HG03354 (cell line): ENCODE measurements around the gene HOXD4.

Source experiments
- ATAC-seq: cut with Tn5 transposase; IDR thresholded peaks from one replicate; pipeline ENCODE4 v1.9.1; 2021; ENCODE audit warnings: mild to moderate bottlenecking; ENCODE audit not compliant: unreplicated experiment, poor library complexity, severe bottlenecking

The HOXD4 gene

DNA sequence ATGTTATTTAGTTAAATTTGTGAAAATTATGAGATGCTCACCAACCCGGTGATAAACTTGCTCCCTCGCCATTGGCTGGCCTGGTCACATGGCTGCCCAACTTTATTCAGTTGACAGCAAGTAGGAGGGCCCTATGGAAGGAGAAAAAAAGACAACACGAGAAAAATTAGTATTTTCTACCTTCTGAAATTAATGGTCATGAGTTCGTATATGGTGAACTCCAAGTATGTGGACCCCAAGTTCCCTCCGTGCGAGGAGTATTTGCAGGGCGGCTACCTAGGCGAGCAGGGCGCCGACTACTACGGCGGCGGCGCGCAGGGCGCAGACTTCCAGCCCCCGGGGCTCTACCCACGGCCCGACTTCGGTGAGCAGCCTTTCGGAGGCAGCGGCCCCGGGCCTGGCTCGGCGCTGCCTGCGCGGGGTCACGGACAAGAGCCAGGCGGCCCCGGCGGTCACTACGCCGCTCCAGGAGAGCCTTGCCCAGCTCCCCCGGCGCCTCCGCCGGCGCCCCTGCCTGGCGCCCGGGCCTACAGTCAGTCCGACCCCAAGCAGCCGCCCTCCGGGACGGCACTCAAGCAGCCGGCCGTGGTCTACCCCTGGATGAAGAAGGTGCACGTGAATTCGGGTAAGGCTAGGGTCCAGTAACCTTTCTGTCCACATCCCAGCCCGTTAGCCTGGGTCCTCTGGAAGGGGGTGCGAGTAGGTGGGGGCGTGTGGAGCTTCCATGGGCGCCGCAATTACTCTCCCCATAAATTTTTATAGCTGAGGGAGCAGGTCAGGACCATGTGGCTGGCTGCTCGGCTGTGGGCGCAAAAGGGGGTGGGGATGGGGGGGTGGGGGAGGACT is at the start of gene HOXD4:
HOXD4 (plus strand) TSS at position 109 of the 846 bp plus-strand sequence; CDS start at position 193, 84 bp downstream.
- ATAC-seq, result no peak

- no peak for ATAC-seq
Measured at GRCh38 chr2:176101842-176102241, 49.5 kb upstream of the HOXD4 start.

DNA sequence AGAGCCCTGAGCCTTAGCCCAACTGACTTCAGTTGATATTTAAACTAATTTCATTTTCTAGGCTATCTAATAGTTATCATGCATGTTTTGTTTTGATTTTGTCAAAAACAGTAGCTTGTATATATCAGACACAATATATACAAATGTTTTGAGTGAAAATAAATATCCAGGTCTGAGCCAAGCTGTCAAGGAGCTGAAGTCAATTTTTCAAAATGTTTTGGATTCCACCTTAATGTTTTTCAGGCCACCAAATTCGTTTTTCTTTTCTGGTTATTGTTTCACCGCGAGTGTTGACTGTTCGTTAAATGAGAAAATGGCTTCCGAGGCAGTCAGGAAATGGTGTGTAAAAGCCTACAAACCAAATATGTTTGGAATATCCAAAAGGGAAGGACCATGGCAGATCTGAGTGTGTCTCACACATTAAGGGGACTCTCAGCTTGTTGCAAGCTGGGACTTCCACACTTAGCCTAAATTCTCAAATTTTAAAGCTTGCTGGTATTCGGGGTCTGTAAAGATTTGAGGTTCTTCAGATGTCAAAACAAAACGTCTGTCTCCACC is 49.0 kb upstream of the HOXD4 start:
- no peak for ATAC-seq

DNA sequence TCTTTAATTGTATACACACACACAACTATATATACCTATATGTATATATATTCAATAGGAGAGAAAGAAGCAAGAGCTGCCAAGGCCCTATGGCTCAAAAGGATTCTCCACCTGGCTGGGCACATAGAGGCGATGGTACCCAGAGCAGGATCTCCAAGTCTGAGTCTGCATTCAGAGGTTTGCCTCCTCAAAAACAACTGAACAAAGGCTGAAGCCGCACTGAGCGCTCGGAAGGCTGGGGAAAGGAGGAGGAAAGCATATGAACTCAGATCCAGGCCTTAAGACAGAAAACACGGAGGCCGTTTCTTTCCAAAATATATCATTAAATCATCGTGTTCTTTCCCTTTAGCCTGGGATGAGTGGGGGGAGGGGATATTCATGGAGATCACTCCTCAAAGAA is 48.2 kb upstream of the HOXD4 start:
- no peak for ATAC-seq

DNA sequence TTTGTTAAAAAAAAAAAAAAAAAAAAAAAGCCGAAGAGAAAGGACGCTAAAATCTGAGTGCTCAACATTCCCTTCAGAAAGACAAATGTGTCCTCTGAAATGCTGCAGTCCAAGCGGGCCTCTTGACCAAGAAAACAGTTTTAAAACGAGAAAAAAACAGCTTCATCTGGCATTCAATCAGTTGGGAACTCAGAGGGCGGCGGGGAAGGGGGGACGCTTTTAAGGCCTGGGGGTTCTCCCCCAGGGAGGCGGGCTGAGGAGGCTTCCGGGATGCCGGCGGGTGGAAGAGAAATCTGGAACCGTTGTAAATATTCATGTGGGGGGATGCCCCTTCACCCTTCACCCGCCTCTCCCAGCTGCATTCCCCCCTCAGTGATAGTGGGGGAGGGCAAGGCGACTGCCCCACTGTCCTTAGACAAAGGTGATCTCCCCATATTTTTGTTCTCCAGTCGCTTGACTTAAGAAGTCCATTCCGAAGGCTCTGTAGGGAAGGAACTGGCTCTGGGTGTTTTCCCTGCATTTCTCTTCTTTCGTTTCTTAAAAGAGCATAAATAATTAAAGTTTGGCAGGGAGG is 47.5 kb upstream of the HOXD4 start:
- no peak for ATAC-seq

- ATAC-seq, result no peak
Measured at GRCh38 chr2:176104316-176105077, 46.9 kb upstream of the HOXD4 start.

DNA sequence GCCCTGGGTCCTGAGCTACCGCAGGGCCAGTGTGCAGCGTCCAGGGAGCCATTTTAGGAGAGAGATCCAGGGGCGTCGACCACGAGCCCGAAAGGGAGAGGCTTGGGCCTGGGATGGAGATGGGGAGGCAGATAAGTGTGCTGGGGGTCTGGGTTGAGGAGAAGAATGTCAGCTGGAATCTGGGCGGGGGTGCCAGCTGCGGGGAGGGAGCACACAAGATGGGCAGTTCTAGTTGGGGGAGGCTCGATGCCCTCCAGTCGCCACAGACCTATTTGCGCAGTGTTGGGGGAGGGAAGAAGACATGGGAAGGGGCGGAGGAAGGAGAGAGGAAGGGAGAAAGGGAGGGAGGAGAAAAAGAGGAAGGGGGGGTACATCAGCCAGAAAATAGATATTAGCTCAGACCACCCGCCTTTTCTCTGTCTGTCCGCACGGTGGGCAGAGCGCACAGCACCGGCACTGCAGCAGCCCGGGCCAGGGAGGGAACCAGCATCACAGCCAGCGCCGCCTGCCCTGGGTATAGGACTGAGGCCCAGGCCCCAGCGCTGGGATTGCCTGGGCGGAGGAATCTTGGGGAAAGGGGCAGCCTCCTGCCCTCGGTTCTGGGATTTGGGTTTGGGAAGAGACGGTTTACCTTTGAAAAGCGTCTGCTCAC is 46.1 kb upstream of the HOXD4 start:
- ATAC-seq, result no peak

DNA sequence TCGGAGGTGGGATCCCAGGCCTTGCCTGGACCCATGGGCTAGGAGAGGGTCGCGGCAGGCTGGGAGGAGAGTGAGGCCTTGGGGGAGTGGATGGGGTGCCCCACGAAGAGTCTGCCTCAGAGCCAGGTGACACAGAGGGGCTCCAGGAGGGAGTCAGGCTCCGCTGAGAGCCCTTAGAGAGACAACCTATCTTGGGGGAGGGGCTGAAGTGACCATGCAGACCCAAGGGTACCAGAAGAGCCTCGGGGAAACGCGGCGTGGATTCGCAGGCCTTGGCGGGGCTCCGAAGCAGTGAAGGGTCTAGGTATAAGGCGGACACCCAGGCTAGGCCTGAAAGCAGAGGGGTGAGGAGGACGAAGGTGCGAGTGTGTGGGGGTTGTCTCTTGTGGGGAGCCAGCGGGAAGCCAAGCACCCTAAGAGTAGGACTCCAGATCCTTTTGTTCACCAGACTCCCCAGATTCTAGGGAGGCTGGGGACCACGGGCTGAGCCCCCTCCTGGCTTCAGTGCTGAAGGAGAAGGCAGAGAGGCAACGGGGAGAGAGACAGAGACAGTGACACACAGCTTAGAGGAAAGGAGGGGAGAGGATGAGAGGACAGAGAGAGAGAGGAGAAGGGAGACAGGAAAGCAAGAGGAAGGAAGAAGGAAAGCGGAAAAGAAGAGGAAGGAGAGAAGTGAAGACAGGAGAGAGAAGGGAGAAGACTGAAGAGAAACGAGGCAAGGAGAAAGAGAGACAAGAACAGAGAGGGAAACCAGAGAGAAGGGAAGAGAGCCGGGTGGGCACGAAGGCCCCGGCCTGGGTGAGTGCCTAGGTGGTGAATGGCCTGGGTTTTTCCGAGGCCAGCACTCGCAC is 45.4 kb upstream of the HOXD4 start:
- ATAC-seq, result no peak

GRCh38 chr2:176106581-176107539 is 44.5 kb upstream of the HOXD4 start, which contains the start of gene HOXD11:
Gene HOXD11 (plus strand): TSS chr2:176107280. CDS start chr2:176107356, 76 bp downstream.
- no peak for ATAC-seq

DNA sequence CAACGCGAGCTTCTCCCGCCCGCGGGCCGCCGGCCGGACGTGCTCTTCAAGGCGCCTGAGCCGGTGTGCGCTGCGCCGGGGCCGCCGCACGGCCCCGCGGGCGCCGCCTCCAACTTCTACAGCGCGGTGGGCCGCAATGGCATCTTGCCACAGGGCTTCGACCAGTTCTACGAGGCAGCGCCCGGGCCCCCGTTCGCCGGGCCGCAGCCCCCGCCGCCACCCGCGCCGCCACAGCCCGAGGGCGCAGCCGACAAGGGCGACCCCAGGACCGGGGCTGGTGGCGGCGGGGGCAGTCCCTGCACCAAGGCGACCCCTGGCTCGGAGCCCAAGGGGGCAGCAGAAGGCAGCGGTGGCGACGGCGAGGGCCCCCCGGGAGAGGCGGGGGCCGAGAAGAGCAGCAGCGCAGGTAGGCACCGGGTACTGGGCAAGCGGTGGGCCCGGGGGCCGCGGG is 43.6 kb upstream of the HOXD4 start:
- ATAC-seq, result no peak

GRCh38 chr2:176109192-176109901 is 42.0 kb upstream of the HOXD4 start:
- ATAC-seq, result no peak

DNA sequence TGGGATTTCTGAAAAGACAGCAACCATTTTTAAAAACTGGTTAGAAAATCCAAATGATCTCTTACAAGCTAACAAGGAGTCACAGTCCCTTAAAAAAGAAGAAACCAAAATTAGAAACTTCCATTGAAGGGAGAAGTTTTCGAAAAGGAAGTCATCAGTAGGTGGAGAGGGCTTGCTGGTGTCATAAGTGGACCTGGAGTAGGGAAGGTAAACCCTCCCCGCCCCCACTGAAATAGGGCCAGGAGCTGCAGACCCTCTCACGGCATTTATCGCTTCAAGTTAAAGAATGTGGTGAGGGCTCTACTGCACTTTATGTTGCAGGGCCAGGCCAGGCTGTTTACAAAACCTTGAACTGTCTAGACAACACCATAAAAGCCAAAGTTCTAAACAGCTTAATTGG is 41.4 kb upstream of the HOXD4 start:
- no peak for ATAC-seq

- ATAC-seq, result no peak
Measured at GRCh38 chr2:176110415-176111308, 40.7 kb upstream of the HOXD4 start.

DNA sequence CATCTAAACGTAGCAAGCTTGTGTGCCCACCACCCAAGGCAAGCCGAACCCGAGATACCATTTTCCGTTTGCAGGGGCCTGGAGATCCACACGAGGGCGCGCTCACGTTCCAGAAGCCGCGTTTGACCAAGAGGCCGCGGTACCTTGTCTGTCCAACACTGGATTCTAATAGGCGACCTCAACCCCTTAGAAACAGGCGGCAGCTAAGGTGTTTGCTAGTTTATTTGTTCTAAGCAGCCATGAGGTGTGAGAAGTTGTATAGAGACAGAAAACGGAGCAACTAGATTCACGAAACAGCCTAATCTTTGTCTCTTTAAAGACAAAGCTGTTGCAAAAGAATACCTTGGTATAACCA is 40.1 kb upstream of the HOXD4 start:
- no peak for ATAC-seq

DNA sequence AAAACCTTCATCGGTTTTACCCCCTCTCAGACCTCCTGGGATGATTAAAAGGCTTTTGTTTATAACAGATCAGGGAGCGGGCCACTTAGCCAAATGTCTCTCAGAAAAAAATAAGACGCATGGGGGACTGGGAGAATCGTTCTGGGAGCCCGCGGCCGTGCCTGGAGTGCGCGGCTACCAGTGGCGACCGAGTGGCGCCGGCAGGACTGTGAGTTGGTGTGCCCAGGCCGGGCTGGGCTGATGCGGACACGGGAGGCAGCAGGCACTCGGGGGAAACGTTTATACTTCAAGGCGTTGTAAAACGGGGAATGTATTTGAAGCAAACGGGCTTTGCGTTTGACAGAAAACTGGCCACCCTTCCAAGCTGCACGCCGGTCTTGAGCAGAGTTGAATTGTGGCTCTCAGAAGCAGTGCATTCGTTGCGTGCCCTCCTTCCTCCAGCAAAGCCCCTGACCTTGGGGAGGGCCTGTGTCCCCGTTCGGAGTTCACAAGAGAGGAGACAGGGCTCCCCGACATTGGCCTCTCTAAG is 39.4 kb upstream of the HOXD4 start:
- no peak for ATAC-seq
